Dermis microvascular lymphatic vessel endothelial cell (primary cell): ENCODE results near the gene EIPR1. TPM values are rescaled to one million over a fixed set of nuclear protein-coding genes. Genes with fewer than 3 reads are reported as not detected.

Source experiments
- DNase-seq, 2 donors: peaks; one replicate each; pipeline versions ENCODE4 v3.0.0 to v3.0.0-alpha.2; 2010; ENCODE audit warnings: low read depth in 2 of 2
- total RNA-seq: library from RNA; depleted of rRNA; stranded (reverse); fragments of >200 nt; gene quantifications from 2 replicates; pipeline ENCODE4 v1.2.1, GENCODE V29; 2014

The EIPR1 gene
- 28.8 and 29.5 TPM in 2 replicates for total RNA-seq

DNA sequence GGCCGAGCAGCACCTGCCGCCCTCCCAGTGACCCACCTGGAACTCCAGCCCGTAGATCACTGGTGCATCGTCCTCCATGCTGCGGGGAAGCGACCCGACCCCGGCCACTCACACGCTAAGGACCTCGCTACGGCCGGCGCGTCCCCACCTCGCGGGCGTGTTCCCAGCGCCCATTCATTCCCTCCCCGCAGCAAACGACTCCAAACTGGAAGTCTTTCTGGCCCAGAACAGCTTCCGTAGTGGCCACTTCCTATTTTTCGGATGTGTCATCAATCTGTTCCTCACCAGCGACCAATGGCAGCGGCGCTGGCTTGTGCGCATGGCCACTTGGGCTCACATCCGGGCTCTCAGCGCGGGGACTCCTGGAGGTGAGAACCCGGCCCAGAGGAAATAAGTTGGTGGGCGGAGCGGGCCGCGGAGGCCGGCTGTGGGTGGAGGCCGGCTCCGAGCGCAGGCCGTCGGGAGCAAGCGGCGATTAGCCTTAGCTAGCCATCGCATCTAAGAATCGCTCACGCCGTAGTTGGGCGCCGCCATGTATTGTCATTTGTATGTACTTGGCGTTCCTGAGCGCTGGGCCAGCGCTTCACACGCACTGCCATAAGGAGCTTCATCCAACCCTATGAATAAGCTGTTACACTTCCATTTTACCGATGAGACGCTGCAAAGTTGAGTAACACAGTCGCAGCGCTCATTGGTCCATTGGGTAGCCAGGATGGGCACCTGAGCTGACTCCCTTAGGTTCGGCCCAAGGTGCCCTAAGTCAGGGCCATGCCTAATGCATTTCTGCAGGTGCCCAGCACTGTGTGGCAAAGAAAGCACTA, at the start of gene EIPR1:
Gene EIPR1, minus strand, starts transcription at position 207 of the 821 bp plus-strand sequence. Its CDS starts 129 bp downstream, at position 78.
- peak; percentile 97 to 99 for DNase-seq

DNA sequence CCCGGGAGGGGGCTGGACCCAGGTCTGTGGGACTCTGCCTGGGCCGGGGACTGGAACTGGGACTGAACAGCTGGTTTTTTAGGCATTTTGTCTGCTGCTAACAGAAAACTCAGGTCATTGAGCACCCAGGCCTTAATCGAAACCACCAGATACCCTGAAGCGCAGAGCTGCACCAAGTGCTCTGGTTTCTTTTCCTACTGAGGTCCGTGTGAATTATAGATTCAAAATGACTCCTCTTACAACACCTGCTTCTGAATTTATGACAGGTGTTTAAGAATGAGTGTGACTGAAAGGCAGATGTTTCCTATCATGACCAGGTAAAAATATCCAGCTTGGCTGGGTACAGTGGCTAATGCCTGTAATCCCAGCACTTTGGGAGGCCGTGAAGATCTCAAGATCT, 49.7 kb upstream of the EIPR1 start:
- DNase-seq, result no peak

DNA sequence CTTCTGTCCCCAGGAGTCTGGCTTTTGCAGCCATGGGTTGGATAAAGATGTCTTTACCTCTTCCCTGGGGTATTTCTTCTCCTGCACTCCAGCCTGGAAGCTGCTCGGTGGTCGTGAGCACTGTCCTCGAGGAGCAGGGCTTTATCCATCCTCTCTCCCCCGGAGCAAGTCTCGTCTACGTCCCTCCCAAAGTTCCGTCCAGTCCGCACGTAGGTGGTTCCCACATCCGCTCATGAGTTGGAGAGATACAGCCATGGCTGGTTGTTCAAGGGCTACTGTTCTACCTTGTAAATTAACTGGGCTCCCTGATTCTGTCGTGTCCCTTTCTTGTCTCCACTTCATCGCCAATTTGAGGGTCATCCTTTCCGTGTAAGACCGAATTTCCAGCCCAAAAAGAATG, 49.0 kb upstream of the EIPR1 start:
- DNase-seq, result no peak

DNA sequence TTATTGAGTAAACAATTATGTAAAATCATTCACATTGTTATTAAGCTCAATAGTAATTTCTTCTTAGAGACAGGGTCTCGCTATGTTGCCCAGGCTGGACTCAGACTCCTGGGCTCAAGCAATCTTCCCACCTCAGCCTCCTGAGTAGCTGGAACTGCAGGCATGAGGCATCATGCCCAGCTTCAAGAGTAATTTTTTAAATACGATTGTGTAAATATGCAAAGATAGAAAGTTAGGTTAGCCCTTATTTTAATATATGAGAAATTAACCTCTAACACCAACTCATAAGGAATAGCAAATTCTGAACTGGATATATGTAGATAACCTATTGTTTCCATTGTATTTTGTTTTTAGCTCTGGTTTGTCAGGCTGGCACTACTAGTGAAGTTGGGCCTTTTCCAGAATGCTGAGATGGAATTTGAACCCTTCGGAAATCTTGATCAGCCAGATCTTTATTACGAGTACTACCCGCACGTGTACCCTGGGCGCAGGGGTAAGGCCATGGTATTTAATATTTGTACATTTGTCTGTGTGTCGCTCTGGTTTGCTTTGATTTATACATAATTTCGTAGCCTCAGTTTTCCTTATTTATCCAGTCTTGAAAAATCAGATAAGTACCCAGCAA, 46.7 kb upstream of the EIPR1 start:
- DNase-seq, result no peak

DNA sequence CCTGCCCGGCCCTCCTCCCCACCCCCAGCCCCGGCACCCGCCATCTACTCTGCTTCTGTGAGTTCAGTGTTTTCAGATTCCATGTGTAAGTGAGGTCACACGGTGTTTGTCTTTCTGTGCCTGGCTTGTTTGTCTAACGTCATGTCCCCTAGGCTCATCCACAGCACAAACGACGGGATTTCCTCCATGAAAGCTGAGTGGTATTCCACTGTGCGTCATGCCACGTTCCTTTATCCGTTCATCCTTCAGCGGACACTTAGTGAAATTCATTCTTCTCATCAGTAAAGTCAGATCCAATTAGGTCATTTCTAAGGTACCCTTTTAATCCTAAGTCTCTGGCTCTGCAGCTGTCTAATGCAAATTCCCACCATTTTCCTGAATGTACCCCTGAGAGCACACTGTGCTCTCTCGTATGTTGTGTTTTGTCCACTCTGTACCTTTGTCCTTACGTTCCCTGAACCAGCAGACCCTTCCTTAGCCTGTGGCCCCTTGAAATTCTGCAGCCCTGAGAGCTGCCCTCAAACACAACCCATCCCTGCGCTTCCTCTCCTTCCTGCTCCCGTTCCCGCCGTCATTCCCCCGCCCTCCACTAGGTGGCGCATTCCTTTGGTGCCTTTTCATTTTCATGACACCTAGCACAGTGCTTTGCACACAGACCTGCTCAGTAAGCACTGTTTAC, 46.0 kb upstream of the EIPR1 start:
- peak; percentile 20 to 50 for DNase-seq

DNA sequence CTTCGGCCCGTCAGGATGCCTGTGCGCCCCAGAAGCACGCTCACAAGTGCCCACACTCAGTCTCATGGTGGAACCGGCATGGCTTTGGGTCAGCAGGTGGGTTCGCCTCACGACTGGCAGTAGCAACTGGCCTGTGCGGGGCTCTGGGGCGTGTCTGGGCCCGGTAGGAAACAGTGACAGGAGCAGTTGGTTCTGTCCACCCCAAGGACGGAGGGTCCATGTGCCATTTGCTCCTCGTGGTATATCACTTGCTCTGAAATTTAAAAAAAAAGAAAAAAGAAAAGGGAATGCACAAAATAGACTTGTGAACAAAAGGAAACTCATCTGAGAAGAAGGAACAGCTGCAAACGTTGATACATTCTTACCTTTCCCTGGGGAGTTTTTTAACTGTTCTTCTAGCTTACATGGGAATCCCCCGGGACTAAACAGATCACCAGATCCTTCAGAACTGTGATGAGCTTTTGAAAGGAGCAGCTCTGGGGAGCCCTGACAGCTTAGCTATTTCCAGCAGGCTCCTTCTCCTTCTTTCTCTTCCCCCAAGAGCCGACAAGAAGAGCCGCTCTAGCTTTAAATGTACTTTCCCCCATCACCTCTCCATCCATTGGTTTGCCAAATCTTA, 44.7 kb upstream of the EIPR1 start:
- DNase-seq, result no peak

DNA sequence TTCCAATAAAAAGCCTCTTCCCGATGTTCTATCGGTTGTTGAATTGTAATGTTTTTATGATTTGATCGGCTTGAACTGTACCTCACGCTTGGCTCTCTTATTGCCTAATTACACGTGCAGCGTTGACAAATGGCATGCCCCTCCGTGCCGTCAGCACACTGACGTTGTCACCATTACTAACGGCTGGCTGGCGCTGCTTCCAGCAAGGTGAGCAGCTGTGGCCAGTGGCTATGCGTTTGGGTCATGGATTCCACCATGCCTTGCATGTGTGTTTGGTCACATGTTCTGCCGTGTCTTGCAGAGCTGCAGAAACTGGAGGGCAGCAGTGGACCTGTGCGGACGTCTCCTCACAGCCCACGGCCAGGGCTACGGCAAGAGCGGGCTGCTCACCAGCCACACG, 44.0 kb upstream of the EIPR1 start:
- no peak for DNase-seq

DNA sequence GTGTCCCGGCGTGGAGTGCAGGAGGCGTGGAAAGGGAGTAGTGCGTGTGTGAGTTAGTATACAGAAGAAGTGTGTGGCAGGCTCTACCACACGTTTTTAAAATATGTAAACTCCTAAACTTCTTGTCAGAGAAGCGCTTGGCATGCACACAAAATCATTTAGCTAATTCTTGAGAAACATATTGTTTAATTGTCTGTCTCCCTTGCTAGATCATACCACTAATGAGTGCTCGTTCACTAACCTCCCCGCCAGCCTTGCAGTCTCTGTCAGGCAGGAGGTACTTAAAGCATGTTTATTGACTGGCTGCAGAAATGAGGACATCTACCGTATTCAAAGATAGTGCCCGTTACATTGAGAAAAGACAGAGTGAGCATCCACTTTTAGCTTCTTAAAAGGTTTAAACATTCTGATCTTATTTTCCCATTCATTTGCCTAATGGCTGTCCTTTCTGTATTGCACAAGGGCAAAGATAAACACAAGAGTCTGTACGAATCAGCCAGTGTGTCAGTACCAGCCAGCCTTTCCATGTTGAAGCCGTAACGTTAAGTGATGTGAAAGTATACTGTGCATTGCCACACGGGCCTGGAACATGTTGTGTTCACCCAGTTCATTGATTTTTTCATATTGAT, 43.3 kb upstream of the EIPR1 start:
- no peak for DNase-seq

DNA sequence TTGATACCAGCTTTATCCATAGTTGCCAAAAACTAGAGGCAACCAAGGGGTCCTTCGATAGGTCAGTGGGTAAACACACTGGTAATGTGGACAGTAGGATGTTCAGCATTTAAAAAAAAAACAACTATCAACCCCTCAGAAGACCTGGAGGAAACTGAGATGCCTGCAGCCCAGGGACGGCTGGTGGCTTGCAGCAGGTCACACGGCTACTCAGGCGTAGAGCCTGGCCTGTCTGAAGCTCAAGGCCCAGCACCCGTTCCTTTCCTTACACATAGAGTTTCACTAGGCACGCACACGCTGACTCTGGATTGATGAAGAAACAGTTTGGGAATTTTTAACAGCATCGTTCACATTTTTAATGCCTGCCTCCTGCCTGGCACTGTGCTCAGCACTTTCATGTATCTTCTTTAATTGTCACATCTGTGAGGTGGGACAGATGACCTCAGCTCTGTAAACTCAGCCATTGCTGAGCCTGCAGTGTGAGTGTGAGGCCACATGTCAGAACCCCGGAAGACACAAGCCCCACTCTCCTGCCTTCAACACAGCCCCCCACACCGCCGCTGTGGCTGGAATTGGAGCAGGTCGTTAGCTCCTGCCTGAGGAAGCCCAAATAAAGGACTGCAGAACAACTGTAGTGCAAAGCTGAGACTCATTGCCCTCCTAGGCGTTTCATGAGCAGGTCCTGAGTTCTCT, 42.6 kb upstream of the EIPR1 start:
- no peak for DNase-seq

DNA sequence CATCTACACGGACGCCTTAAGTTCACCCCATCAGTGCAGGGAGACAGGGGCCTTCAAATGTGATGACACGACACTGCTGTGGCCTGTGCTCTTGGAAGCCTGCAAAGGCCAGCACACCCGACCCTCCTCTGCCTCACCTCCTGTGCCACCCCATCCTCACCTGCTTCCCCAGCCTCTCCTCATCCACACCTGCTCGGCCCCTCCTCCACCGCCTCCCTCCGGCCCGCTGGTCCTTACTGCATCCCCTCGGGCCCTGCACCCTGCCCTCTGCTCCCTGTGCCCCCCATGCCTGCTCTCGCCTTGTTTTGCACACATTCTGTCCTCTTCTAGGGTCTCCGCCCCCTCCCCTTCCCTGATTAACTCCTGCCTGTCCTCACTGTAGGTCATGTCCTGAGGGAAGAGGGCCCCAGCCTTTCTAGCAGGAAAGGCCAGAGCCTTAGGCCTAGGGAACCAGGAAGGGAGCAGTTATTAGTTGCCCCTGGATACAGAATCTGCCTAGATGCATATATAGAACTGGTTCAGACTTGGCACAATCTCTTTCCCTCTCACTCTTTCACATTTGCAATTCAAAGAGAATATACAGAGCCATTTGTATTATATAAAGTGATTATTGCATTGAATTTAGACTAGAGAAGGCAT, 41.3 kb upstream of the EIPR1 start:
- no peak for DNase-seq

DNA sequence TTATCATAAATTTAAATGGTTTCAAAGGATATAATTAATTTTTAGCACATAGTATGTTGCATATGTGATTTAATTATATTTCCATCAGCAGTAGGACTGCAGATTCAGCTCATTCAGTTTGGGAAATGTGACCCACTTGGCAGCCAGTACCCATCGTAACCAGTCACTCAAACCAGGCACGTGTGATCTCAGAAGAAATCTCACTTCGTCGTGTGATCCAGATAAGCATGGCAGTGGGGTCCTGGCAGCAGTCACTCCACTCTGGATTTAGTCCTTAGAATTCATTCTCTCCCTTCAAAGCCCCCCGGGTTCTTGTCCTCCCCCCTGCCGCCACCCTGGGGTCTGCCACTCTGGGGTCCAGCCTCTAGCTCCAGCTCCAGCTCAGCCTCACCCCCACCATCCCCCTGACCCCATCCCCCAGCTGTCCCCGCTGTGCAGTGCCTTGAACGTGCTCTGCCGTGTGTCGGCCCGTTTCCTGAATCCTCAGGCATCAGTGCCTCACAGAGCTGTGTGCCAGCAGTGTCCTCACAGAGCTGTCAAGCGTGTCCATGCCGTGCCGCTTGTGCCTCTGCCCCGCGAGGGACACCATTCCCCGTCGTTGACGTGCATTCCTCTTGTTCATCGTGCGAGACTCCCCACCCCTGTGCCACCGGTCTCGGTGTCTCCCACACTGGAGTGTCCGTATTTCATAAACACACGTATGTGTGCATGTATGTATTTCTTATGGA, 36.7 kb upstream of the EIPR1 start:
- no peak for DNase-seq

DNA sequence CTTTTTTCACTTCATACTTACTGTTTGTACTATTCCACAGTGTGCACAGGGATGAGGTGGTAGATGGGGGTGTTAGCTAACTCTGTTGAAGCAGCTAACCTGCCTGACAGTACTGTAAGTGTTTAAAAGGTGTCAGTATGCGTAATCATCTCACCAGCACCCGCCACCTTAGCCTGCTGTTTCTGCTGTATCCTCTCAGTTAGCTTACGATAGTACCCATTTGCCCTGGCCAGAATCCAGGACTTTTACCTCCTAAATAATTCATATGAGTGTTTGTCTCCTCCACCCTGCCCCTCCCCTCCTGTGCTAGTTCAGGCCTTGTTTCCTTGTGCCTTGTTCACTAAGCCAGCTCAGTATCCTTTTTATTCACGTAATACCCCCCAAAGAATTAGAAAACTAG, 36.1 kb upstream of the EIPR1 start:
- DNase-seq, result no peak

DNA sequence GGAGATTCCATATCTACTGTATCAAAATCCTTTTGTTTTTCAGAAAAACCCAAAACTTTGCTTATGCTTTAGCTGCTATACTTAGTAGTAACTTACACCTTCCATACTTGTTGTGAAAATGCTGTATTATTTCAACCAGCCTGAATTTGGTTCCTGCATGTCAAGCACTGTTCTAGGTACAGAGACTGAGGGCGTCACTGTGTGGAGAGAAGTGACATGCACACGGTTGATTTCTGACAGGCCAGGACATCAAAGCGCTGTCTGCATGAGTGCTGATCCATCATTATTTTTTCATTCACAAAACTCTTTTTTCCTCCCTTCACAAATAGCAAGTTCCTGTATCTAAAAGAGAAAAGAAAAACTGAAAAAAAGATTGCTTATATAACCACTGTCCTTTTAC, 33.5 kb upstream of the EIPR1 start:
- no peak for DNase-seq

DNA sequence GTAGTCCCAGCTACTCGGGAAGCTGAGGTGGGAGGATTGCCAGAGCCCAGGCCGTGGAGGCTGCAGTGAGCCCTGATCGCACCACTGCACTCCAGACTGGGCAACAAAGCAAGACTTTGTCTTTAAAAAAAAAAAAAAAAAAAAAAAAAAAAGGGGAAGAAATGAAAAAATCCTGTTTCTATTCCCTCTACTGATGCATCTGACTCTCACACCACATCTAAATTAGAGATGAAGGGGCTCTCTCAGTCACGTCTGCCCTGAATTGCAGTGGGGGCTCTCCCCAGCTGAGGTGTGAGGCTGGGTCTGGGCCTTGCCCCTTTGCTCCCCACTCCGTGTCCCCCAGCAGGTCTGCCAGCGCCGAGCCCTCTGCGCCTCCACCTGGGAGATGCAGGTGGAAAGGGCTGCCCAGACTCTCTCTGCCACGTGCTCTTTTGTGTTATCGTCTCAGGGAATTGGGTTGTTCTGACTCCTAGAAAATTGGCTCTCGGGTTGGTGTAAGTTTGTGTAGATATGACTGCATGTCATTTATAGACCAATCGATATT, 32.1 kb upstream of the EIPR1 start:
- no peak for DNase-seq

DNA sequence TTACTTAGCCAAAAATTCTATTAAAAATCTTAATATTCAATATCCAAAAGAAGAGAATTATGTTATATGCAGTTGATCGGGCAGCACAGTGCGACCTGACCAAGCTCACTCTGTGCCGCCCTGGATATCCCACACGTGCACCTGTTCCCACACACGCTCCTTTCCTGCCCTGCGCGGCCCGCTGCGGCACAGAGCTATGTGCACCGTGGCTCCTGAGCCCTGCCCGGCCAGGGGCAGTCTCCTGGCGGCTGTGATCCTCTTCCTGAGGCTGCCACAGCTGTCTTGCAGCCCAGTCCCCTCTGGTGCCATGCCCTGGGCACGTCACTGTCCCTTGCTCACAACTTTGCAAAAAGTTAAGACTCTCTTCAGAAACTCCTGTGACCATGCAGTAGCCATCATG, 31.2 kb upstream of the EIPR1 start:
- DNase-seq, result no peak

DNA sequence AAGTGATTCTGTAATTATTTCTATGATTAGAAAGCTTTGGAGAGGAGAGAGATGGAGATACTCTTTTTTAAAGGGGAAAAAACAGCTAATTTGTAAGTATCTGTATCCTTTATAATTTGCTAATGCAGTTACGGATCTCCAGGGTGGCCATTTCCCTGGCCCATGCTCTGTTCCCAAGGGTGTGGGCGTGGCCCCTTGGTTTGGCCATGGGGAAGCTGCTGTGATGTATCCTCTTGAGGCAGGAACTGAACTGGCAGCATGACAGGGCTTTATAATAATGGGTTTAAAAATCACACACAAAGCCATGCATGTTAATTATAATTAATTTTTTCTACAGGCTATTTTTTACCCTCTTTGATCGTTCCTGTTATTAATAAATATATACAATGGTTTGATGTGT, 28.9 kb upstream of the EIPR1 start:
- no peak for DNase-seq

DNA sequence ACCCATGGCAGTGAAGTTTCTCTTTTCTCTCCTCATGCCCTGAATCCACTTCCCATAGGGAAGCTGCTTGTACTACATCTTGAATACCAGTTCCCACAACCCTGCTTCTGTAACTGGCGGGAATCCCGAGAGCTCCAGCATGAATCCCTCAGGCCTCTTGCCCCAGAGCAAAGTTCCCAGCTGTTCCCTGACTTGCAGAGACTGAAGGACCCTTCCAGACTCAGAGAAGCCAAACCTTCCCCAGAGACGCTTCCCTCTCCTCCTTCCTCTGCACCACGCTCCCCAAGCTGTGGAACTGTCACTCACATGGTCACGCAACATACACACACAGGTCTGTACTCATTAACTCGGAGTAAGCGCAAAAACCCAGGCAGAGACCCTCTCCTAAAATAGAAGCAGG, 28.3 kb upstream of the EIPR1 start:
- no peak for DNase-seq

DNA sequence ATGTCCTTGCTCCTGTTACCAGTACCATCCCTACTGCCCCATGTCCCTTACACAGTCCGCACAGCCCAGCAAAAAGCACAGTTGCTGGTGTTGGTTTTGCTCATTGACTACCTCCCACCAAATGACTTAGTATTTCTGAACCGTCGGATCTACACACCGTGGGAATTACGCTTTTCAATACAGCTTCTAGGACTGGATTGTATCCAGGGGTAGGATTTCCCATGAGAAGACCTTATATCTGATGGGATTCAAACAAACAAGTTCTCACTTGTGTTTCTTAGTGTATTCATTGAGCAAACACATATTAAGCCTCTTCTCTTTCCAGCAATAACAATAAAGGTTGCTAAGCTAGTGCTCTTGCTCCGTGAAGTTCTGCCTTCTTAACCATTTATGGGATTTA, 27.7 kb upstream of the EIPR1 start:
- no peak for DNase-seq

DNA sequence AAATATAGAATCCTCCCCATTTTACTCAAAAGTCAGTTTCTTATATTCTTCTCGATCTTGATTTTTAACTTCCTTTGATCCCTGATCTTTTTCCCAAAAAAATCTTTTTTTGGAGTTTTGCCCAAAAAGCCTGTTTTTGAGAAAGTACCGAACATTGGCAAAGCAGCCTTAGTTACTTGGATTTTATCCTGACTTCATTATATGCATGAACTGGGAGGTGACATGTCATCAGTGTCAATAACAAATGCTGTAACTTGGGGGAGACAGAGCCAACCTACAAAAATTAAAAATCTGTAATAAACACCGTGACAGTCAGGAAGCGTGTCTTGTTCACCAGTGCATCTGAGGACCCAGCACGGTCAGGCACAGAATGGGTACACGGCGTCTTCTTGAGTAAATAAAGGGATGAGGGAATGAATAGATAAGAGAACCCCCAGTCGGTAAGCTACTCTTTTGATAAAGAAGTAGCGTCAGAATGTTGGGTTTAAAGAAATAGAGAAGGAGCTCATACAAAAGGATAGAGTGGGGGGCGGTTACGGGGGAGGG, 26.8 kb upstream of the EIPR1 start:
- DNase-seq, result no peak
